Breast epithelium (tissue), 4 donors: ENCODE measurements around the gene NUBPL. TPM values are rescaled to one million over a fixed set of nuclear protein-coding genes. Genes with fewer than 3 reads are reported as not detected.

Source experiments
- DNase-seq, 2 donors: peaks; one replicate each; pipeline ENCODE4 v3.0.0-alpha.2; 2019; ENCODE audit warnings: low spot score in 2 of 2
- H3K27ac ChIP-seq, 2 donors: fragments of 200-600 bp; sonication (generic) in 1 of 2; one replicate each; pipeline ENCODE4 v1.5.1; 2016 to 2019; ENCODE audit warnings: mild to moderate bottlenecking in 1 of 2
- H3K27me3 ChIP-seq, 2 donors: fragments of 200-600 bp; sonication (generic) in 1 of 2; one replicate each; pipeline versions ENCODE4 v1.5.1 to v1.6.0; 2017 to 2019; ENCODE audit warnings: control low read depth in 1 of 2, mild to moderate bottlenecking in 1 of 2
- H3K36me3 ChIP-seq: fragments of 200-600 bp; one replicate; pipeline ENCODE4 v1.5.1; 2019
- H3K4me1 ChIP-seq, 2 donors: fragments of 200-600 bp; sonication (generic); one replicate each; pipeline ENCODE4 v1.5.1; 2016 to 2019; ENCODE audit warnings: control low read depth in 1 of 2
- H3K4me3 ChIP-seq, 3 donors: fragments of 200-600 bp; sonication (generic); 1 replicate in 2 of 3; 2 replicates in 1 of 3; pipeline ENCODE4 v1.5.1; 2016 to 2019; ENCODE audit warnings: mild to moderate bottlenecking in 3 of 3, moderate library complexity in 2 of 3
- H3K9me3 ChIP-seq, 2 donors: fragments of 200-600 bp; sonication (generic) in 1 of 2; one replicate each; pipeline ENCODE4 v1.5.1; 2016 to 2019; ENCODE audit warnings: control low read depth in 1 of 2
- CTCF ChIP-seq, 3 donors: fragments of 450-650 bp; IDR thresholded peaks; one replicate each; pipeline ENCODE4 v1.5.1; 2016 to 2017; ENCODE audit warnings: antibody characterized with exemption in 3 of 3, mild to moderate bottlenecking in 3 of 3, moderate library complexity in 3 of 3
- POLR2A ChIP-seq: fragments of 450-650 bp; IDR thresholded peaks from one replicate; pipeline ENCODE4 v1.6.1; 2016; ENCODE audit warnings: antibody characterized with exemption, mild to moderate bottlenecking, moderate library complexity
- POLR2AphosphoS5 ChIP-seq, 3 donors: sonication (generic); formaldehyde crosslinking; IDR thresholded peaks; one replicate each; pipeline ENCODE4 v1.6.1; 2017; ENCODE audit warnings: antibody characterized with exemption in 3 of 3
- intact Hi-C: fragments of 100-400 bp; cut with DNase I; formaldehyde crosslinking; loops from one replicate; pipeline ENCODE4 v1.15.1; 2023; ENCODE audit warnings: low total_unique reads
- total RNA-seq, 3 donors: library from RNA; depleted of rRNA; stranded (reverse); fragments of >200 nt; gene quantifications; one replicate each; pipeline ENCODE4 v1.1.0, GENCODE V29; 2016

NUBPL gene
- total RNA-seq, 3 donors from 2014 or later: 10.9 to 16.2 (median 12.5) TPM

DNA sequence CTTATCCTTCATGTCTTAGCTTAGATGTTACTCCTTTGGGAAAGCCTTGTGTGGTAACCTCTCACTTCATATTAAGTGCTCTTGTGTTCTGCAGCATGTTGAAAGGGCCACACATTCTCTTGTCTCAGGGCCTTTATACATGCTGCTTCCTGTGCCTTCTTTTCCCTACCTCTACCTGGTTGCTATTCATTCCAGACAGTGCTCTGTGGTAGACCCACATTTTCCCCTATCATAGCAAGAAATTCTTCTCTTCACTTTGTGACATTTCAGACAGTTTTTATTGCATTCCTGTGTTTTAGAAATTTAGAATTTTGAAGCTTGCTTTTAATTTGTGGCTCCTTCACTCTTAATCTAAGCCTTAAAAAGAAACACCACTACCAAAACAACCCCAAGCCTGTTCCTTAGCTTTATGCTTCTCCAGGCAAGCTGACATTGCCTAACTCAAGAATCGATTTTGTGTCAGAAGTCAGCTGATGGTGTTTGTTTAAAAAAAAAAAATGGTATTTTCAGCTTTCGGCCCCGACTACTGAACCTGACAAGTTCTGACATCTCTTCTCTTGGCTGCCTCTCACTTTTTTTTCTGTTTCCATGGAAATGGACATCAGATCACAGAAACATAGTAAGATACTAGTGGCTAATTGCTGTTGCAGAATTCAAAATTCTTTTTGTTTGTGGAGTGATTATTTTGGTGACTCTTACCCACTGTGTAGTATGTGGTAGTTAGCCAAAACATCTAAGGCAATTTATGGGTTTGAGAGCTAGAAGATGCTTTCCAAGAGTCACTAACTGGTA is 156.3 kb downstream of the NUBPL start:
- Histone ChIP-seq H3K27me3 (no peaks in the 10 kb centered on the region), H3K4me3 (no peak overlapping the region), H3K27ac (peak overlapping the region; percentile 3 to 35), H3K4me1 (no peaks in the 10 kb centered on the region), H3K36me3 (no peaks in the 10 kb centered on the region), H3K9me3 (no peaks in the 10 kb centered on the region)
- TF ChIP-seq POLR2AphosphoS5 (IDR thresholded peaks at IDR 0.05): no peak
- no peak for TF ChIP-seq CTCF (IDR thresholded peaks at IDR 0.05)
- DNase-seq: no peak
- intact Hi-C loops: no loop called here

- H3K4me1 ChIP-seq: no peaks in the 10 kb centered on the region
- no peak overlapping the region for H3K27ac ChIP-seq
- no peak for TF ChIP-seq POLR2A
- no peak for TF ChIP-seq CTCF (IDR thresholded peaks at IDR 0.05)
- no peak for TF ChIP-seq POLR2AphosphoS5 (IDR thresholded peaks at IDR 0.05)
- H3K9me3 ChIP-seq: no peaks in the 10 kb centered on the region
- H3K4me3 ChIP-seq: no peak overlapping the region
- no peaks in the 10 kb centered on the region for H3K36me3 ChIP-seq
- intact Hi-C loops: no loop called here
- DNase-seq: no peak
- H3K27me3 ChIP-seq: no peaks in the 10 kb centered on the region
Measured at GRCh38 chr14:31718585-31718984, 157.4 kb downstream of the NUBPL start.

DNA sequence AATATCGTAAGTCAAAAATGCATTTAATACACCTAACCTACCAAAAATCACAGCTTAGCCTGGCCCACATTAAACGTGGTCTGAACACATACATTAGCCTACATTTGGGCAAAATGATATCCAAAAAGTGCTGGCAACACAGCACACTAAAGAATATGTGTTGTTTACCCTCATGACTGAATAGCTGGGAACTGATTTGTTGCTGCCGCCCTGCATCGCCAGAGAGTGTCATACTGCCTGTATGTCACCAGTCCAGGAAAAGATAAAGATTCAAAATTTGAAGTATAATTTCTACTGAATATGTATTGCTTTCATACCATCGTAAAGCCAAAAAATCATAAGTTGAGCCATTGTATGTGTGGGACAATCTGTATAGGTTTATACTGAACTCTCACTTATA is 157.8 kb downstream of the NUBPL start:
- TF ChIP-seq POLR2AphosphoS5 (IDR thresholded peaks at IDR 0.05) (no peak), CTCF (IDR thresholded peaks at IDR 0.05) (no peak), POLR2A (no peak)
- no peaks in the 10 kb centered on the region for H3K4me1 ChIP-seq
- no peaks in the 10 kb centered on the region for H3K36me3 ChIP-seq
- no peaks in the 10 kb centered on the region for H3K9me3 ChIP-seq
- no peak overlapping the region for H3K4me3 ChIP-seq
- no peaks in the 10 kb centered on the region for H3K27me3 ChIP-seq
- DNase-seq: no peak
- intact Hi-C loops: no loop called here
- H3K27ac ChIP-seq: no peak overlapping the region

- Histone ChIP-seq H3K9me3 (peaks cover 0 to 7% of the 10 kb centered on the region in 2 donors), H3K4me3 (no peak overlapping the region), H3K27me3 (no peaks in the 10 kb centered on the region), H3K4me1 (no peaks in the 10 kb centered on the region), H3K36me3 (no peaks in the 10 kb centered on the region), H3K27ac (no peak overlapping the region)
- no peak for DNase-seq
- intact Hi-C loops: no loop called here
- TF ChIP-seq CTCF (IDR thresholded peaks at IDR 0.05): no peak
- TF ChIP-seq POLR2A: no peak
- TF ChIP-seq POLR2AphosphoS5 (IDR thresholded peaks at IDR 0.05): no peak
Measured at GRCh38 chr14:31726337-31726736, 165.1 kb downstream of the NUBPL start.

DNA sequence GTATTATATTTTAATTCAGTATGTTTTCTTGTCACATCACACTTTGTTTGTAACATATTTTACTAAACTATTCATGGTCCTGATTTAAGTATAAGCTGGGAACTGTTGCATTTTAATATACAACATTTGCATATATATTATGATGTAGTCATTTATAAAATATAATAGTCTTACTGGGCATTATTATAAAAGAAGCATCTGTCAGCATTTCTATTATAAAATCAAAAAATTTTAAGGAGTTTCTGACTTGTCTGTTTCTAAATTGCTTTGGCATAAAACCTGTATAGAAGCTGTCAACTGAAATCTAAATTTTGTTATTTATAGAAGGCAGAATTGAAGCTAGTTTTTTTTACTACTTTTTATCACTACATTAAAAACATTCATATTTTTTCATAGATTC is 166.6 kb downstream of the NUBPL start:
- DNase-seq: no peak
- Histone ChIP-seq H3K4me3 (no peak overlapping the region), H3K36me3 (no peaks in the 10 kb centered on the region), H3K4me1 (no peaks in the 10 kb centered on the region), H3K27ac (no peak overlapping the region), H3K27me3 (no peaks in the 10 kb centered on the region), H3K9me3 (peaks cover 0 to 13% of the 10 kb centered on the region in 2 donors)
- intact Hi-C loops: no loop called here
- TF ChIP-seq POLR2AphosphoS5 (IDR thresholded peaks at IDR 0.05): no peak
- TF ChIP-seq CTCF (IDR thresholded peaks at IDR 0.05): no peak
- TF ChIP-seq POLR2A: no peak
